ENCODE results near the gene DDOST. TPM values are rescaled to one million over a fixed set of nuclear protein-coding genes. Genes with fewer than 3 reads are reported as not detected.
A peak's percentile ranks its signal among the peaks of the same experiment; 100 is the strongest.

The DDOST gene
- total RNA-seq (206 TPM), polyA plus RNA-seq (ENCODE audit: insufficient read depth, low read depth, low replicate concordance) (146 TPM)
- long read RNA-seq, donor 1, transcript DDOST-202 (11 exons, 2,126 nt) = major isoform, 51 of 69 reads
- long read RNA-seq, donor 1, partial matches to known transcripts = 18 of 69 reads
- long read RNA-seq, donor 1, other reads (novel, unspliced or antisense) = 0 of 69 reads
- long read RNA-seq, donor 2, transcript DDOST-202 (11 exons, 2,126 nt) = major isoform, 81 of 109 reads
- long read RNA-seq, donor 2, partial matches to known transcripts = 27 of 109 reads
- long read RNA-seq, donor 2, other reads (novel, unspliced or antisense) = 0 of 109 reads
- long read RNA-seq, donor 3, transcript DDOST-202 (11 exons, 2,126 nt) = major isoform, 98 of 135 reads
- long read RNA-seq, donor 3, partial matches to known transcripts = 33 of 135 reads
- long read RNA-seq, donor 3, other reads (novel, unspliced or antisense) = 0 of 135 reads
- long read RNA-seq, donor 4, transcript DDOST-202 (11 exons, 2,126 nt) = major isoform, 76 of 93 reads
- long read RNA-seq, donor 4, partial matches to known transcripts = 15 of 93 reads
- long read RNA-seq, donor 4, other reads (novel, unspliced or antisense) = 0 of 93 reads
- long read RNA-seq, donor 5, transcript DDOST-202 (11 exons, 2,126 nt) = major isoform, 8 of 8 reads
- long read RNA-seq, donor 5, partial matches to known transcripts = 0 of 8 reads
- long read RNA-seq, donor 5, other reads (novel, unspliced or antisense) = 0 of 8 reads
- long read RNA-seq, donor 6, transcript DDOST-202 (11 exons, 2,126 nt) = major isoform, 37 of 43 reads
- long read RNA-seq, donor 6, partial matches to known transcripts = 0 of 43 reads
- long read RNA-seq, donor 6, other reads (novel, unspliced or antisense) = 6 of 43 reads
- long read RNA-seq, donor 7, transcript DDOST-202 (11 exons, 2,126 nt) = major isoform, 329 of 380 reads
- long read RNA-seq, donor 7, partial matches to known transcripts = 14 of 380 reads
- long read RNA-seq, donor 7, other reads (novel, unspliced or antisense) = 36 of 380 reads
- long read RNA-seq, donor 8, transcript DDOST-202 (11 exons, 2,126 nt) = major isoform, 57 of 98 reads
- long read RNA-seq, donor 8, partial matches to known transcripts = 37 of 98 reads
- long read RNA-seq, donor 8, other reads (novel, unspliced or antisense) = 0 of 98 reads
- long read RNA-seq, donor 9, transcript DDOST-202 (11 exons, 2,126 nt) = major isoform, 32 of 39 reads
- long read RNA-seq, donor 9, partial matches to known transcripts = 5 of 39 reads
- long read RNA-seq, donor 9, other reads (novel, unspliced or antisense) = 0 of 39 reads
- long read RNA-seq, donor 10, transcript DDOST-202 (11 exons, 2,126 nt) = major isoform, 54 of 103 reads
- long read RNA-seq, donor 10, partial matches to known transcripts = 47 of 103 reads
- long read RNA-seq, donor 10, other reads (novel, unspliced or antisense) = 0 of 103 reads

DNA sequence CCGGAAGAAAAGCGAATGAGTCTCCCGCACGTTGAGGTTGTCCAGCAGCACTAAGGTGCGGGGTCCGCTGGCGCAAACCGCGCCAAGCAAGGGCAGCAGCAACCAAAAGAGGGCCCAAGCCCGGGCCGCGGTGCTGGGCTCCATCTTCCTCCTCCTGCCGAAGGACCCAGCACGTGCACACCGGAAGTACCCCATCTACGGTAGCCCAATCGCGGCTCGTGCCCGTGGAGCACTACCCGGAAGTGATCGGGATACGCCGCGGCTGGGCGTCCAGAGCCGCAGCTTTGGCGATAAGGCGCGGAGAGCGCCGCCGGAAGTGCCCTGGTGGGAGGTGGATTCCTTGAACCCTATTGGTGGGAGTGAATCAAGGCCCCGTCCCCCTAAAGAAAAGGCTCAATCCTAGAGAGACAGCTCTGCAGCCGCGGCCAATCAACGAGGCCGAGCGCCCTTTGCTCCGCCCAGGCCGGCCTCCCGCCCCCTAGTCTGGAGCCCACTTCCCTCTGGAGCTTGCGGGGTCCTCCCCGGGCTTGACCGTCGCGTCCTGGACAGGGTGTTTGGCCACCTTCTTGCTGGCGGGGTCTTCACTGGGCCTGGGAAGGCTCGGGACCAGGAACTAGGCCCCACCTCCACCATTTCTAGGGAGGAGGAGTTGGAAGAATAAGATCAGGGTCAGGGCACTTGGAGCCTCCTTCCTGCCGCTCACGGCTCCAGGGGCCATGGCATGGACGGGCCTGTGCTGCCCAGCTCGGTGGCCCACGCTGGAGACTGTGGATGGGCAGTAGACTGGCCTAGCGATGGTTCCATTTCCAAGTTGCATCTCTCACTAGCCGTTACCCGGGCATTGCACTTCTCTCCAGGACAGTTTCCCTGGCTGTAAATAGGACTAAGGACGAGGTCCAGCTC, at the start of gene DDOST:
TSS of gene DDOST (minus strand) at position 163 of the 903 bp plus-strand sequence. CDS start at position 144, 19 bp downstream.
- Histone ChIP-seq H3K4me1 (ENCODE audit: control insufficient read depth in 2 of 3, insufficient read depth in 2 of 3, low read depth in 1 of 3, low read length in 3 of 3) (peaks cover 0 to 10% (median 6%) of the 10 kb centered on the region in 3 donors), H3K9ac (ENCODE audit: low read length in 3 of 3) (peak within 1 kb of the TSS; percentile 59 to 82 (median 70)), H3K4me3 (ENCODE audit: low read length in 3 of 3) (peak within 1 kb of the TSS; percentile 79 to 96 (median 88)), H3K9me3 (ENCODE audit: control insufficient read depth in 2 of 3, insufficient read depth in 1 of 3, low read length in 3 of 3) (no peaks in the 10 kb centered on the region), H3K27ac (ENCODE audit: low read depth in 2 of 2, low read length in 2 of 2) (peak within 1 kb of the TSS; percentile 34 to 51), H3K27me3 (ENCODE audit: control insufficient read depth, insufficient read depth, low read length) (no peaks in the 10 kb centered on the region), H3K36me3 (ENCODE audit: control insufficient read depth in 2 of 3, insufficient read depth in 3 of 3, low read length in 3 of 3) (peaks cover 0 to 20% (median 2%) of the 10 kb centered on the region in 3 donors)
- TF ChIP-seq, protein P1, sequence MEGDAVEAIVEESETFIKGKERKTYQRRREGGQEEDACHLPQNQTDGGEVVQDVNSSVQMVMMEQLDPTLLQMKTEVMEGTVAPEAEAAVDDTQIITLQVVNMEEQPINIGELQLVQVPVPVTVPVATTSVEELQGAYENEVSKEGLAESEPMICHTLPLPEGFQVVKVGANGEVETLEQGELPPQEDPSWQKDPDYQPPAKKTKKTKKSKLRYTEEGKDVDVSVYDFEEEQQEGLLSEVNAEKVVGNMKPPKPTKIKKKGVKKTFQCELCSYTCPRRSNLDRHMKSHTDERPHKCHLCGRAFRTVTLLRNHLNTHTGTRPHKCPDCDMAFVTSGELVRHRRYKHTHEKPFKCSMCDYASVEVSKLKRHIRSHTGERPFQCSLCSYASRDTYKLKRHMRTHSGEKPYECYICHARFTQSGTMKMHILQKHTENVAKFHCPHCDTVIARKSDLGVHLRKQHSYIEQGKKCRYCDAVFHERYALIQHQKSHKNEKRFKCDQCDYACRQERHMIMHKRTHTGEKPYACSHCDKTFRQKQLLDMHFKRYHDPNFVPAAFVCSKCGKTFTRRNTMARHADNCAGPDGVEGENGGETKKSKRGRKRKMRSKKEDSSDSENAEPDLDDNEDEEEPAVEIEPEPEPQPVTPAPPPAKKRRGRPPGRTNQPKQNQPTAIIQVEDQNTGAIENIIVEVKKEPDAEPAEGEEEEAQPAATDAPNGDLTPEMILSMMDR (IDR thresholded peaks at IDR 0.05; ENCODE audit: borderline replicate concordance, extremely low read depth, insufficient read depth) = peak; percentile 44
- FAIRE-seq = peak; percentile 98
- intact Hi-C loops (cut with DNase I) = no loop called here
- DNase-seq = peak; percentile 98 to 99 (median 99)

DNA sequence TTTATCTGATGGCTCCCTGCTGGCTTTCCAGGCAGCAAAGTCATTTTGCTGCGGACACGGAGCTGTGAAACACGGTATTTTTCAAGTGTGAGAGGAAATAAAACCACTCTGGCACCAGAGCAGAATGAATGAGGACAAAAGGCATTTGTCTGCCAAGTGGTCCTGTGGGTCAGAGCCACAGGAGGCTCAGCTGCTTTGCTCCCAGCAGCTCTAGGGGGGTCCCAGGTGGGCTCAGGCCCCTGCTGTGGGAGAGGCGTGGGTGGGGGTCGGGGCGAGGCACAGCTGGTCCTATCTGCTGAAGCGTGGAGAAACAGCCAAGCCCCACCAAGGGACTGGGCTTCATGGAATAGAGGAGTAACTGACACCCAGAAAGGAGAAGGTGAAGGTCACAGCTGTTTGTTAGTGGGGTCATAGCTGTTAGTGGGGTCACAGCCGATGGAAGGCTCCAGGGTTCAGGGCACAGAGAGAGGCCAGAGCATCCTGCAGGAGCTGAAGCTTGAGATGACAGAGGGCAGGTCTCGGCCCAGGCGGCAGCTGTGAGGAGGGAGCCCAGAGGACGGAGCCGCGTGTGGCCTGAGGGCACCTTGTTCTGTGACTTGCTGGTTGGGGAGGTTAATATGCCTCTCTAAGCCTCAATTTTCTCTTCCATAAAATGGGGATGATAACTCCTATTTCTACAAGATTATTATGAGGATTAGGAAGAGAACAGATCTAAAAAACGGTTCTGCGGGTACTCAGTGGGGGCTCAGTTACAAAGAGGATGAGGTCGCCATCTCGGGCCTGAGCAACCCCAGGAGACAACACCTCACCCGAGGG, 49.5 kb upstream of the DDOST start:
- FAIRE-seq = no peak
- no peak overlapping the region for H3K9ac ChIP-seq (ENCODE audit: low read length in 3 of 3)
- no peak overlapping the region for H3K4me3 ChIP-seq (ENCODE audit: low read length in 3 of 3)
- no peaks in the 10 kb centered on the region for H3K27me3 ChIP-seq (ENCODE audit: control insufficient read depth, insufficient read depth, low read length)
- intact Hi-C loops (cut with DNase I) = no loop called here
- H3K27ac ChIP-seq (ENCODE audit: low read depth in 2 of 2, low read length in 2 of 2) = no peak overlapping the region
- no peaks in the 10 kb centered on the region for H3K9me3 ChIP-seq (ENCODE audit: control insufficient read depth in 2 of 3, insufficient read depth in 1 of 3, low read length in 3 of 3)
- no peaks in the 10 kb centered on the region for H3K4me1 ChIP-seq (ENCODE audit: control insufficient read depth in 2 of 3, insufficient read depth in 2 of 3, low read depth in 1 of 3, low read length in 3 of 3)
- no peaks in the 10 kb centered on the region for H3K36me3 ChIP-seq (ENCODE audit: control insufficient read depth in 2 of 3, insufficient read depth in 3 of 3, low read length in 3 of 3)
- TF ChIP-seq, protein P1 (IDR thresholded peaks at IDR 0.05; ENCODE audit: borderline replicate concordance, extremely low read depth, insufficient read depth) = no peak
- peak in 1 of 5 donors; percentile 19 for DNase-seq

Data from kidney (tissue), 22 donors.